ENCODE results near the gene CEP68.
"Not testable (repeated sequence)": the region's sequence is repeated elsewhere in the genome, so short reads cannot be mapped to it uniquely, and the experiment has no call there.

CEP68 gene, protein sequence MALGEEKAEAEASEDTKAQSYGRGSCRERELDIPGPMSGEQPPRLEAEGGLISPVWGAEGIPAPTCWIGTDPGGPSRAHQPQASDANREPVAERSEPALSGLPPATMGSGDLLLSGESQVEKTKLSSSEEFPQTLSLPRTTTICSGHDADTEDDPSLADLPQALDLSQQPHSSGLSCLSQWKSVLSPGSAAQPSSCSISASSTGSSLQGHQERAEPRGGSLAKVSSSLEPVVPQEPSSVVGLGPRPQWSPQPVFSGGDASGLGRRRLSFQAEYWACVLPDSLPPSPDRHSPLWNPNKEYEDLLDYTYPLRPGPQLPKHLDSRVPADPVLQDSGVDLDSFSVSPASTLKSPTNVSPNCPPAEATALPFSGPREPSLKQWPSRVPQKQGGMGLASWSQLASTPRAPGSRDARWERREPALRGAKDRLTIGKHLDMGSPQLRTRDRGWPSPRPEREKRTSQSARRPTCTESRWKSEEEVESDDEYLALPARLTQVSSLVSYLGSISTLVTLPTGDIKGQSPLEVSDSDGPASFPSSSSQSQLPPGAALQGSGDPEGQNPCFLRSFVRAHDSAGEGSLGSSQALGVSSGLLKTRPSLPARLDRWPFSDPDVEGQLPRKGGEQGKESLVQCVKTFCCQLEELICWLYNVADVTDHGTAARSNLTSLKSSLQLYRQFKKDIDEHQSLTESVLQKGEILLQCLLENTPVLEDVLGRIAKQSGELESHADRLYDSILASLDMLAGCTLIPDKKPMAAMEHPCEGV

DNA sequence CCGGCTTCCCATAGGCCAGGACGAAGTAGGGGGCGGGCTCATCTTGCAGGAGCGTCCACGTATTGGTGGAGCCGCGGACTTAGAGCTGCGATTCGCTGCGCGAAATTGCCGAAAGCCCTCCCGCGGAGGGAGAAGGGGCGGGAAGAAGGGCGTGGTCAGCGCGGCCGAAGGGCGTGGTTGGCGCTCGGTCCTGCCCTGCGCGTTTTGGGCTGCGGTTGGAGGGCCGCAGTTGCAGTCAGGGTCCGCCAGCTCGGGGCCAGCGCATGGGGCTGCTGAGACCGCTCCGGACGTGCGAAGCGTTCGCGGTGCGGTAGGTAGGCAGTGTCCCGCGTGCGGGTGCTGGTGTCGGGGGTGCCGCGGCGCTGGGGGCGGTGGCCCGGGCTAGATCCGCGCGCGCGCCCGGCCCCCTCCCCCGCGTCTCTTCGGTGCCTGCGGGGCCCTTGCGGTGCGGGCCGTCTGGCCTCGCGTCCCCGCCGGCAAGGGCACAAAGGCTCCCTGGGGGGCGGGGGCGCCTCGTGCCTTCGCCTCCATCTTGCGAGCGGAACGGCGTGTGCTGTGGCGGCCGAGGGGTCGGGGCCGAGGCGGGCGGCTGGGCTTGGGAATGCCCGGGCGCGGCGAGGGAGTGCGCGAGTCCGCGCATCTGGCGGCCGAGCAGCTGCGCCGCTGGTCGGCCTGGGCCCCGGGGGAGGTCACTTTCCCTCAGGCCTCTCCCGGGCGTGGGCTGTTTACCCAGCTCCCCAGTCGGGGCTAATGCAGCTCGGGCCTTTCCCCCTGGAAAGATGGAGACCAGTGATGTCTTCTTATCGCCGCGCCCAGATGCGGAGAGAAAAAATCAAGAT, at the start of gene CEP68:
TSS of gene CEP68 (plus strand) at position 202 of the 839 bp plus-strand sequence. CDS start 13,029 bp downstream, outside the sequence.
- DNase-seq (ENCODE audit: low read depth in 2 of 2): peak; percentile 88 to 95

DNA sequence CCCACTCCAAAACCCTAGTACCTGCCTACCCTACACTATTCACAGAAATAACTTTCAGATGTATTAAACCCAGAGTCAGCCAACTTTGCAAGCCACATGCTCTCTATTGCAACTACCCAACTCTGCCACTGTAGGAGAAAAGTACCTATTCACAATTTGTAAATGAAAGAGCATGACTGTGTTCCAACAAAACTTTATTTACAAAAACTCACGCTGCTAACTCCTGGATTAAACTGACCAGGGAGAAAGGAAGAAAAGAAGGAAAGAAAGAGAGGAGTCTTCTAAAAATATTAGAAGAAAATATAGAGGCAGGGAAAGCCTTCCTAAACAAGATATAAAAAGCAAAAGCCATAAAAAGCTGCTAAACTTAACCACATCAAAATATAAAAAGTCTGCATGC, 42.4 kb upstream of the CEP68 start:
- no peak for DNase-seq (ENCODE audit: low read depth in 2 of 2)

DNA sequence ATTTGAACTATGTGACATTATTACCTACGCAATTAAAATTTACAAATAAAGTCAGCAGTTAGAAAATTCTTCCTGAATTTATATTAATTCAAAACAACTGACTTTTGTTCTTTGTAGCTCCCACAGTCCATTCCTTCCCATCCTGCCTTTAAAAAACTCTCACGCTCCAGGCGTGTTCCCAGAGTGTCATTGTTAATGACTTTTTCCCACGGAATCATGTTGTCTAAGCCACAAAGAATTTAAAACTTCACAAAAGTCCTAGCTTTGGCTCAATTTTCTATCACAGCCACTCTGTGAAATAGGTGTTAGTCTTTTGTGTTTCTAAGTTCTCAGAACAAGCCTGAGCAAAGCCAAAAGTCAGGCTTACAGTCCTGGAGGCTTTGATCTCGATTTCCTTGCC, 40.5 kb upstream of the CEP68 start:
- no peak for DNase-seq (ENCODE audit: low read depth in 2 of 2)

DNA sequence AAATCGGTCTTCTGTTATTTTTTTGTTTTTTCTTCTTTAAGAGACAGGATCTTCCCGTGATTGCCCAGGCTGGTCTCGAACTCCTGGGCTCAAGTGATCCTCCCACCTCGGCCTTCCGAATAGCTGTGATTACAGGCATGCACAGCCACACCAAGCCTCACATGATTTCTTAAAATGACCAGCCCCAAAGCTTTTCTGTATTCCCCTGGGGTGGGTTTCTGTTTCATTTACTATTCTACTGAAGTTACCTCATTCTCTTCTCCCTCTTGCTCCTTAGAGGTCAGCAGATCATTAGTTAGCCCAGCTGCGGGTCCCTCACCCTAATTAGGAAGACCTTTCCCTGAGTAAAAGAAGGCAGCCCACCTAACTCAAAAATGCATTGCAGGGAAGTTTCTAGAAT, 39.4 kb upstream of the CEP68 start:
- DNase-seq (ENCODE audit: low read depth in 2 of 2): no peak

DNA sequence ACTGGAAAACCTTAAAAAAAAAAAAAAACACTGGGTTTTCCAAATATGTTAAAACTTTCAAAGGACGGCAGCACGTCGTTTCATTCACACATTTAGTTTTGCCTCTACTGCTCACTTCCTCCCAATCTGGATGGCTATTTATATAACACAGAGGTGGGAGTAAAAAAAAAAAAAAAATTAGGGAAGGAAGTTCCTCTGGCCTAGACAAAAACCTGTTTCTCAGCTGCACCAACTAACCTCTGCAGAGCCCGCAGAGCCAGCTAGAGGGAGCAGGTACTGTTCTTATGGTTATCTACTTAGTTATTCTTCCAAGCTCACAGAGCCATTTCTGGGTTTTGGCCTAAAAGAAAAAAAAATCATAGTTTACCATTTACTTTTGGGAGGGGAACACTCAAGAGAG, 38.9 kb upstream of the CEP68 start:
- no peak for DNase-seq (ENCODE audit: low read depth in 2 of 2)

DNA sequence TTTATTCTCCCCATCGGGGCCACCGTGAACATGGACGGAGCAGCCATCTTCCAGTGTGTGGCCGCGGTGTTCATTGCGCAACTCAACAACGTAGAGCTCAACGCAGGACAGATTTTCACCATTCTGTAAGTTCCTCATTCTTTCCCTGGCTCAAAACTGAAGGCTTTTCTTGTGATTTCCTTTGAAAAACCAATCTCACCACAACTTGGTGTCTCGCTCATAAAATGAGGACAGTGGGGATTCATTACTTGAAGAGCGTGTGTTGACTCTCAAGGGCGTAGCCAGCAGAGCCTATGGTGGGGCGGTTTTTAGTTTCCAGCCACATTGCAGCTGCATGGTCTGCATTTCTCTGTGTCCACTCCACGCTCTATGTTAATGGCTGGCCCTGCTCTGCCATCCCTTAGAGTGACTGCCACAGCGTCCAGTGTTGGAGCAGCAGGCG, 38.1 kb upstream of the CEP68 start:
- DNase-seq (ENCODE audit: low read depth in 2 of 2): no peak

DNA sequence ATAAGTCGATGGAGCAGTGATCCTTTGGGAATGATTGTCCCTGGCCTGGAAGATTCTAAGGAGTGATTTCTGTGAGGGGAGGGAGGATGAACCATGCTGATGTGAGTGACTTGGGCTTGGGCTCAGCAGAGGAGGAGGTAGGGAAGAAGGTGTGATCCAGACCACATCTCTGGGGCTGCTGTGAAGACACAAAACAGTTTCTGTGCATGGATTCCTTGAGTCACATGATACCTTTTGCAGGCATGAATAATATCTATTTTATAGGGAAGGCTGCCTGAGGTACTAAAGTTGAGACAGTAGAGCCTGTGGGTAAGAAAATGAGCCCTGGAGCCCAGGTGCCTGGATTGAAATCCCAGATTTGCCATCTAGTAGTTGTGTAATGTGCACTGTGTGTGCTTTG, 37.2 kb upstream of the CEP68 start:
- DNase-seq (ENCODE audit: low read depth in 2 of 2): no peak

DNA sequence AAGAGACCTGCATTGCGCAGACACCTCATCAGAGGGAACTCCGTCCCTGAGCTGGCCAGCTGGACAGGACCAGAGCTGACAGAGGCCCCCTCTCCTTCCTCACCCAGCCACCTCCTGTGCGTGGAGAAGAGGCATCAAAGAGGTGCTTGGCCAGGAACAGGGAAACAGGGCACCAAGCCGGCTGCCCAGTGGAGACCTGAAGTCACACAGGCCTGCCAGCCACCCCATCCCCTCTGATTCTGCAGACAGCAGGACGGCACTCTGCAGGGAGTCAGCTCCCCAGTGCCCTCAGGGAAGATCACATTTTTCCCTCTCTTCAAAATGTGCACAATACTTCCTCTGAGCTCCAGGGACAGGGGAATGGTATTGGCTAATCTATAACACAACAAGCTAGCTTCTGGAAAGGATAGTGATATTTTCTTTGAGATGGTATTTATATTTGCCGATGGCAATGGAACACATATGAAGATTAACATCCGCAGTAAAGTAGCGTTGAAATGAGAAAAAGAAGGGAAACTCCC, 36.5 kb upstream of the CEP68 start:
- no peak for DNase-seq (ENCODE audit: low read depth in 2 of 2)

DNA sequence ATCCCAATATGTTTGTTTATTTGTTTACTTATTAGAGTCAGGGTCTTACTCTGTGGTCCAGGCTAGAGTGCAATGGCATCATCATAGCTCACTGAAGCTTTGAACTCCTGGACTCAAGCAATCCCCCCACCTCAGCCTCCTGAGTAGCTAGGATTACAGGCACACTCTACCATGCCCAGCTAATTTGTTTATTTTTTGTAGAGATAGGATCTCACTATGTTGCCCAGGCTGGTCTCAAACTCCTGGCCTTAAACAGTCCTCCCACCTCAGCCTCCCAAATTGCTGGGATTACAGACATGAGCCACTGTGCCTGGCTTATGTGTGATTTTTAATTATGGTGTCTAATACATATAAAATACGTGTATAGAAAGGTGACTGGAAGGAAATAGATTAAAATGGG, 36.0 kb upstream of the CEP68 start:
- DNase-seq (ENCODE audit: low read depth in 2 of 2): not testable (repeated sequence)

DNA sequence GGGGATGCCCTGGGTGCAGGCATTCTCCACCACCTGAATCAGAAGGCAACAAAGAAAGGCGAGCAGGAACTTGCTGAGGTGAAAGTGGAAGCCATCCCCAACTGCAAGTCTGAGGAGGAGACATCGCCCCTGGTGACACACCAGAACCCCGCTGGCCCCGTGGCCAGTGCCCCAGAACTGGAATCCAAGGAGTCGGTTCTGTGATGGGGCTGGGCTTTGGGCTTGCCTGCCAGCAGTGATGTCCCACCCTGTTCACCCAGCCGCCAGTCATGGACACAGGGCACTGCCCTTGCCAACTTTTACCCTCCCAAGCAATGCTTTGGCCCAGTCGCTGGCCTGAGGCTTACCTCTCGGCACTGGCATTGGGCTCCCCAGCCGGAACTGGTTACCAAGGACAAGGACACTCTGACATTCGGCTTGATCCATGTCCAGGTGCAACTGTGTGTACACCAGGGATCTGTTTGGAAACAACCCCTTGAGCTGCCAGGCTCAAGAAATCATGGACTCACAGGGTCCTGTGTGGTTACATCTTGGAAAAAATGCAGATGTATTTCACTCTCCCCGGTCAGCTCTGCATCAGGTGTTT, 35.2 kb upstream of the CEP68 start:
- DNase-seq (ENCODE audit: low read depth in 2 of 2): no peak

DNA sequence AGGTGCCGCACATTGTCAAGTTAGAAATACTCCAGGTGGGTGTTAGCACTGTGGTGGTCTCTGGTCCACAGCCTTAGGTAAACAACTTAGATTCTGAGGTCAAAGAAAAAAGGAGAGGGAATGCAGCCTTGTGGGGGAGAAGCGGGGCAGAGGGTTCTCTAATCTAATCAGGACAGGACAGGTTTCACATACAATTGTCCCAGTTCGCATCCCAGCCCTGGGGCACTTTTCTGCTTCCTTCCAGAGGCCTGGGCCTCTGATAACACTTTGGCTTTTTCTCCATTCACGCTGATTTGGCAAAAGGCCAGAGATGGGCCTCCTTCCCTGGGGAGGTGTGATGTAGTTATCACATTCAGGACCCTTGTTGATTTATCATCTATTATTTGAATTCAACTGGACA, 34.5 kb upstream of the CEP68 start:
- no peak for DNase-seq (ENCODE audit: low read depth in 2 of 2)

DNA sequence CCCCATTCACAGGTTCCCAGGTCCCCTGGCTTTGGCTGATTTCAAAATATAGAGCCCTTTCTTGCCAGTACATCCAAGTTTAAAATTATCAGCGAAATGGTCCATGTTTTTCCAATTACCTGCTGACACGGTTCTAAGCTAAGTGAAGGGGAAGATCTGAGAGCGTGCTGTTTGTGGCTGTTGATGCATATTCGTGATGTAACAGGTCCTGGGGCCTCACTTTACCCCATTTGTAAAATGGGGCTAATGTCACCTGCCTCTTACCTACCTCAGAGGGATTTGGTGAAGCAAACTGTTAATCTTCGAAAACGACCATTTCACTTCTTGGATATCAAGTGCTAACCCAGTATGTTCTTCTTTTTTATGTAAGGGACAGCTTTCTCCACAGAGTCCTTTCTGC, 34.0 kb upstream of the CEP68 start:
- no peak for DNase-seq (ENCODE audit: low read depth in 2 of 2)

DNA sequence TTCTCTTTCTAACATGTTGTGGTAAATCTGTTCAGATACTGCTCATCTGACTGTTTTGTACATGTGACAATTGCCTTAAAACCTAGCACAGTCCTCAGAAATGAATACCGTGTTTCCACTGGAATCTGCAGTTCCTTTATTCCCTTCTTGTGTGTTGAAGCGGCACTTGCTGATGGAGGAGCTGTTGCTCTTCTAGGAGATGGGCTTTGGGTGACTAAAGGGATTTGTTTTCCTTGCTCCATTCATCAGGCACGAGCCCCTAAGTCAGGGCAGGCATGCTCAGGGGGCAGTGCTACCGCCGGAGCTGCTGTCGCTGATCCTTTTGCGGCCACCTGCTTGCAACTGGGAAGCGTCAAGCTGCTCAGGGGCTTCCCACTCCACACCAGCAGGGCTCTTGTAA, 32.5 kb upstream of the CEP68 start:
- DNase-seq (ENCODE audit: low read depth in 2 of 2): no peak

DNA sequence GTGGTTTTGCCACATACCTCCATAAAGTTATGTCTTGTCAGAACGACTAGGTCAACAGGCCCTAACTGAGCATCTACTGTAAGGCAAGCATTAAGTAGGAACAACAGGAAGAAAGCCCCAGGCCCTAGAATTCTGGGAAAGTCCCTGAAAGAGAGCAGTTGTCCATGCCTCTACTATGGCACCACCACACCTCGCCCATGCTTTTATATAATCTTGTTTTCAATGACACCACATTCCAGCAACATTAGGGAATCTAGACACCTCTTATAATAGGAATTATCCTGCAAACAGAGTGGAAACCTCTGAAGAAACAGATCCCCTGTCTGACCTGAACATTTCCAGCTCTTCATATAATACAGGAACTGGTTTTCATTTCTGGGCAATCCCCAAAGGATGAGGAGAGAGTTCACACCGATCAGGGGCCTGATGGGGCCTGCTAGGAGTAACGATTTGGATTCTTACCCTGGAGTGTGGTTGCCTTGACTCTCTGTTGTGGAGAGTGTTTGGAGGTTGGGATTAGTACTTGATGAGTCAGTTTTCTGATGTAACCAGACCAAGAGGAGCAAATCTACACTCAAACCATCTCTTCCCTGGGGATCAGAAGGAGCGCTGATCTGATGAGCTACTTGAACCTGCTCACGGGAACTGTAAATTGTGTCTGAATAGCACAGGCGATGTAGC, 31.9 kb upstream of the CEP68 start:
- no peak for DNase-seq (ENCODE audit: low read depth in 2 of 2)

DNA sequence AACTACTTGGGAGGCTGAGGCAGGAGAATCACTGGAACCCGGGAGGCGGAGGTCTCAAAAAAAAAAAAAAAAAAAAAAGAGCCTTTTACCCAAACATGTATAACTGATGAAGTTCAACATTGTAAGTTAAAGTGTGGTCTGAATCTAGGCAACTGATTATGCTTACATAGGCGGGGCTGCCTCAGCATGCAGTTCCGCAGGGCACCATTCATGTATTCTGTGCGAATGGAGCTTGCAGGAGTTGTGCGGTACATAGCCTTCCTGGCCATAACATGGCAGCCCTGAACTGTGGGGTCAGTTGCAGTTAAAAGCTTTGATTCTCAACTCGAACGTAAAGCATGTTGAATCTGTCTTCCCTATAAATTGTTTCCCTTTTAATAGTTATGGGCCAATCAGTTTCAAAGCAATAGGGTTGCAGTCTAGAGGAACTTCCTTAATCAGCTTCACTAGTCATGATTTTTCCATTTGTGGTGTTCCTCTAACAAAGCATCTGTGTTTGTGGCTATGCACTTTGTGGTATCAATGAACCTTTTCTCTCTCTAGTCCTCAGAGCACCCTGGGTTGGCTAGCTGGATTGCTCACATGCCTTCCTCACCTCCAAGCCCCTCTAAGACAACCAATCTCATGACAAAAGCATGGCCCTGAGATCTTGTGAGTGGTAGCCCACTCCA, 30.6 kb upstream of the CEP68 start:
- DNase-seq (ENCODE audit: low read depth in 2 of 2): no peak

DNA sequence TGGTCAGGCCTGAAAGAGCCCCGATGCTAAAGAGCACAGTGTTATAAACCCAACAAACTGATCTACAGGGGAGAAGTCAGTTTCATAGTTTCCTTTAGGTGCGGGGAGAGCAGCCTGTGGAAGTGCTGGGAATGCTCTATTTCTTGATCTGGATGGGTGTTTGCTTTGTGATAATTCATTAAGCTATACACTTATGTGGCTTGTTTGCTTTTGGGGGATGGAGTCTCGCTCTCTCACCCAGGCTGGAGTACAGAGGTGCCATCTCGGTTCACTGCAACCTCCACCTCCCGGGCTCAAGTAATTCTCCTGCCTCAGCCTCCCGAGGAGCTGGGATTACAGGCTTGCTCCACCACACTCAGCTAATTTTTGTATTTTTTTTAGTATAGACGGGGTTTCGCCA, 30.1 kb upstream of the CEP68 start:
- no peak for DNase-seq (ENCODE audit: low read depth in 2 of 2)

DNA sequence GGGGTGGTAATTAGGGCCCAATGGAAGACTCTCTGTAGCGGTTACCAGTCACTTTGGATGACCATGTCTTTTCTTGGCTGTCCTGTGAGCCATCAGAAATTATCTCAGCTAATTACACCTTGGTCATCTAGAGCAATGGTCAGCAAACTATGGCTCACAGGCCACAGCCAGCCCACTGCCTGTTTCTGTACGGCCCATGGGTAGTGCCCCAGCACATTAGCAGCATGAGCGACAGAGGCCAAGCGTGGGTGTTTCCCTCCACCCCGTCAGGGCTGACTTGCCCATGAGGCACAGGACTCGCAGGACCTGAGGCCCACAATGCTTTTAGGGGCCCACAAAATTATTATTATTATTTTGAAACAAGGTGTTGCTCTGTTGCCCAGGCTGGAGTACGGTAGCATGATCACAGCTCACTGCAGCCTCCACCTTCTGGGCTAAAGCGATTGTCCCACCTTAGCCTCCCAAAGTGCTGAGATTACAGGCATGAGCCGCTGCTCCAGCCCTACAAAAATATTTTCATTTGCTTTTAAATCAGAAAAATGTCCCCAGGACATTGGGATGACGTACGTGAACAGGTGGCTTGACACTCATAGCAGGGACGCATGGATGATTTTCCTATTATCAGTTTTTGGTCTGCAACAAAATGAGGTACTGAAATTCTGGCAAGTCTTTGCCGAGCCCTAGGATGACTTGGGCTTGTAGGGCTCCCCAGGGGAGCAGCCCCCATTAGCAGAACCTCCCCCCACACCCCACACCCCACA, 29.3 kb upstream of the CEP68 start:
- no peak for DNase-seq (ENCODE audit: low read depth in 2 of 2)

DNA sequence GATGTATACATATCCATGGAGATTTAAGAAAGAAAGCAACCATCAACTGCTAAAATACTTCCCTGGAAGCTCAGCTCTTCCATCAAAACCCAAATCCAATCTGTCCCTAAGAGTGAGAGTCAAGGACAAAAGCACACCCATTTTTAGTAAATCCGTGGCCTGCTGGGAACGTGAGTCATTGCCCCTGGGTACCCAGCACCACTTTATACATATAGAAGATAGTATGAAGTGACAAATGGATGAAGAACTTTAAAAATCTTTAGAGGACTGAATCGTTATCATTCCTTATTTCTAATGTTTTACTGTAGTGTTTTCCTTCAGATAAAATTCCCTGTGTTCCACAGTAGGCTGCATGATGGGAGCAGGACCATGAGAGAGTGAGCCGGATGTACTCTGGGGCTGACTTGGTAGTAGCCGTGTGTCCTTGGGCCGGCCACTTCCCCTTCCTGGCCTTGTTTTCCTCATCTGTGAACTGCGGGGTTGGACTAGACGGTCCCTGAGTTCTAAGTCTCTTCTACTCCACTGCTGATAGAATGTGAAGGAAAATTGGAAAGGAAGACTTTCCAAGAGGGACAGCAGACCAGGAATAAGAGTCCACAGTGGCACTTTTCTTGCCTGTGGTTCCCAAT, 28.5 kb upstream of the CEP68 start:
- DNase-seq (ENCODE audit: low read depth in 2 of 2): no peak
